GM18498 (cell line): ENCODE data around the gene SGO2.
A peak's percentile ranks its signal among the peaks of the same experiment; 100 is the strongest.
"Not testable (repeated sequence)": the region's sequence is repeated elsewhere in the genome, so short reads cannot be mapped to it uniquely, and the experiment has no call there.

Experiments used
- ATAC-seq: cut with Tn5 transposase; IDR thresholded peaks from one replicate; pipeline ENCODE4 v1.9.1; 2021; ENCODE audit warnings: mild to moderate bottlenecking, moderate library complexity; ENCODE audit not compliant: unreplicated experiment

Gene SGO2

GRCh38 chr2:200588076-200588678 is 62.2 kb downstream of the SGO2 start:
- ATAC-seq, result no peak

GRCh38 chr2:200590090-200590489 is 64.1 kb downstream of the SGO2 start:
- ATAC-seq, result no peak

GRCh38 chr2:200591308-200591707 is 65.3 kb downstream of the SGO2 start:
- no peak for ATAC-seq

GRCh38 chr2:200592406-200593075 is 66.5 kb downstream of the SGO2 start:
- no peak for ATAC-seq

- ATAC-seq, result no peak
These were observed 67.9 kb downstream of the SGO2 start for GRCh38 chr2:200593905-200594304.

- no peak for ATAC-seq
These were observed 69.9 kb downstream of the SGO2 start for GRCh38 chr2:200595913-200596312.

- no peak for ATAC-seq
These were observed 71.0 kb downstream of the SGO2 start for GRCh38 chr2:200596774-200597570.

GRCh38 chr2:200599206-200599605 is 73.2 kb downstream of the SGO2 start:
- ATAC-seq, result no peak

GRCh38 chr2:200600549-200601225 is 74.7 kb downstream of the SGO2 start:
- no peak for ATAC-seq

GRCh38 chr2:200602584-200602983 is 76.6 kb downstream of the SGO2 start:
- ATAC-seq, result no peak

GRCh38 chr2:200603972-200604371 is 78.0 kb downstream of the SGO2 start:
- ATAC-seq, result no peak

GRCh38 chr2:200604571-200605255 is 78.7 kb downstream of the SGO2 start:
- no peak for ATAC-seq

- no peak for ATAC-seq
These were observed 82.5 kb downstream of the SGO2 start for GRCh38 chr2:200608341-200609027.

- ATAC-seq, result no peak
These were observed 83.1 kb downstream of the SGO2 start for GRCh38 chr2:200609028-200609614.

GRCh38 chr2:200610217-200610616 is 84.2 kb downstream of the SGO2 start:
- not testable (repeated sequence) for ATAC-seq

- ATAC-seq, result no peak
These were observed 87.7 kb downstream of the SGO2 start for GRCh38 chr2:200613692-200614091.

- no peak for ATAC-seq
These were observed 88.2 kb downstream of the SGO2 start for GRCh38 chr2:200614249-200614648.

GRCh38 chr2:200615247-200615646 is 89.2 kb downstream of the SGO2 start:
- peak; percentile 43 for ATAC-seq

- peak; percentile 66 for ATAC-seq
These were observed 90.2 kb downstream of the SGO2 start for GRCh38 chr2:200616193-200616592.

GRCh38 chr2:200616656-200617055 is 90.6 kb downstream of the SGO2 start:
- no peak for ATAC-seq
